ENCODE data around the gene ARHGAP15. TPM values are rescaled to one million over a fixed set of nuclear protein-coding genes. Genes with fewer than 3 reads are reported as not detected.

ARHGAP15 gene
- total RNA-seq, 1 experiment from 2014 or later = 0.42 TPM

DNA sequence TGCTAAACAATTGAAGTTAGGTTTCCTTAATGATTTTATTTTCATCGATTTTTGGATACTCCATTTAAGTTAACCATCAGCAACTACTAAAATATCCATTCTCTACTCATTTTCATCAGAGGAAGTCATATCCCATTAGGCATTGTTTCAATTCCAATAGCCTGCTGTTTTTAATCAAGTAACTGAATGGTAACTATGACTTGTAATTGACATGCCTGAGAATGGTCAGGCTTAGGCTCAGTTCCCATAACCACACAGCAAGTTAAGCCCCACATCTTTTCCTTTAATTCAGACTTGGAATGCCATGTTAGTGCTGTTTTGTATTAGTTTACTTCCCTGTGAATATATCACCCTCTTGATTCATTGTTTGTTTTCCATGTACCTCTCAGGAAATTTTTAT is 398.8 kb downstream of the ARHGAP15 start:
- DNase-seq (ENCODE audit: low read depth, low spot score) = no peak
- no peak overlapping the region for H3K27ac ChIP-seq (ENCODE audit: low read depth, low read length)
- no peaks in the 10 kb centered on the region for H4K20me1 ChIP-seq (ENCODE audit: insufficient read depth)
- no peak overlapping the region for H3K4me2 ChIP-seq (ENCODE audit: low read length)
- H3K9me3 ChIP-seq (ENCODE audit: control insufficient read depth in 1 of 2, insufficient read depth in 1 of 2, low read depth in 1 of 2, low read length in 2 of 2) = no peaks in the 10 kb centered on the region
- ChIA-PET CTCF (no interaction called here), RAD21 (ENCODE audit: low non-redundant PET in 1 of 2, low total read pairs in 2 of 2, uncharacterized antibody in 2 of 2, unreplicated experiment in 2 of 2) (no interaction called here), POLR2A (no interaction called here)
- no peak overlapping the region for H3K9ac ChIP-seq (ENCODE audit: low read length)
- no TSS peak for BruUV-seq (replicated peaks)
- no peak overlapping the region for H3K4me3 ChIP-seq (replicated peaks in 1 of 2; ENCODE audit: low read depth in 1 of 2, low read length in 2 of 2)
- TF ChIP-seq, protein P1, sequence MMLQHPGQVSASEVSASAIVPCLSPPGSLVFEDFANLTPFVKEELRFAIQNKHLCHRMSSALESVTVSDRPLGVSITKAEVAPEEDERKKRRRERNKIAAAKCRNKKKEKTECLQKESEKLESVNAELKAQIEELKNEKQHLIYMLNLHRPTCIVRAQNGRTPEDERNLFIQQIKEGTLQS (IDR thresholded peaks at IDR 0.05) = no peak
- TF ChIP-seq SP1 (IDR thresholded peaks at IDR 0.05; ENCODE audit: low read depth) (no peak), ZBTB33 (IDR thresholded peaks at IDR 0.05; ENCODE audit: extremely low read depth, insufficient replicate concordance, low read length) (no peak), JUND (IDR thresholded peaks at IDR 0.05) (no peak), CEBPB (IDR thresholded peaks at IDR 0.05; ENCODE audit: low read depth) (no peak), FOSL1 (IDR thresholded peaks at IDR 0.05; ENCODE audit: low read depth) (no peak)
- TF ChIP-seq, protein P2, sequence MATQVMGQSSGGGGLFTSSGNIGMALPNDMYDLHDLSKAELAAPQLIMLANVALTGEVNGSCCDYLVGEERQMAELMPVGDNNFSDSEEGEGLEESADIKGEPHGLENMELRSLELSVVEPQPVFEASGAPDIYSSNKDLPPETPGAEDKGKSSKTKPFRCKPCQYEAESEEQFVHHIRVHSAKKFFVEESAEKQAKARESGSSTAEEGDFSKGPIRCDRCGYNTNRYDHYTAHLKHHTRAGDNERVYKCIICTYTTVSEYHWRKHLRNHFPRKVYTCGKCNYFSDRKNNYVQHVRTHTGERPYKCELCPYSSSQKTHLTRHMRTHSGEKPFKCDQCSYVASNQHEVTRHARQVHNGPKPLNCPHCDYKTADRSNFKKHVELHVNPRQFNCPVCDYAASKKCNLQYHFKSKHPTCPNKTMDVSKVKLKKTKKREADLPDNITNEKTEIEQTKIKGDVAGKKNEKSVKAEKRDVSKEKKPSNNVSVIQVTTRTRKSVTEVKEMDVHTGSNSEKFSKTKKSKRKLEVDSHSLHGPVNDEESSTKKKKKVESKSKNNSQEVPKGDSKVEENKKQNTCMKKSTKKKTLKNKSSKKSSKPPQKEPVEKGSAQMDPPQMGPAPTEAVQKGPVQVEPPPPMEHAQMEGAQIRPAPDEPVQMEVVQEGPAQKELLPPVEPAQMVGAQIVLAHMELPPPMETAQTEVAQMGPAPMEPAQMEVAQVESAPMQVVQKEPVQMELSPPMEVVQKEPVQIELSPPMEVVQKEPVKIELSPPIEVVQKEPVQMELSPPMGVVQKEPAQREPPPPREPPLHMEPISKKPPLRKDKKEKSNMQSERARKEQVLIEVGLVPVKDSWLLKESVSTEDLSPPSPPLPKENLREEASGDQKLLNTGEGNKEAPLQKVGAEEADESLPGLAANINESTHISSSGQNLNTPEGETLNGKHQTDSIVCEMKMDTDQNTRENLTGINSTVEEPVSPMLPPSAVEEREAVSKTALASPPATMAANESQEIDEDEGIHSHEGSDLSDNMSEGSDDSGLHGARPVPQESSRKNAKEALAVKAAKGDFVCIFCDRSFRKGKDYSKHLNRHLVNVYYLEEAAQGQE (IDR thresholded peaks at IDR 0.05; ENCODE audit: low read depth) = no peak
- no peaks in the 10 kb centered on the region for H3K27me3 ChIP-seq (ENCODE audit: insufficient read depth, low read length)
- no peaks in the 10 kb centered on the region for H3K9me2 ChIP-seq (ENCODE audit: insufficient read depth)
- intact Hi-C loops (cut with micrococcal nuclease) = no loop called here
- H3K36me3 ChIP-seq (ENCODE audit: control insufficient read depth in 1 of 2, insufficient read depth in 2 of 2, low read length in 2 of 2) = no peaks in the 10 kb centered on the region
- no peaks in the 10 kb centered on the region for H3K4me1 ChIP-seq (ENCODE audit: control insufficient read depth in 1 of 2, insufficient read depth in 2 of 2, low read length in 2 of 2)
- H2AFZ ChIP-seq (ENCODE audit: low read depth, low read length, poor library complexity, severe bottlenecking) = no peak overlapping the region
- no peaks in the 10 kb centered on the region for H3K79me2 ChIP-seq (ENCODE audit: insufficient read depth, low read length)
- no peak for ATAC-seq
